Measurements from ENCODE around the gene ZNF398. TPM values are rescaled to one million over a fixed set of nuclear protein-coding genes. Genes with fewer than 3 reads are reported as not detected.

Gene ZNF398
- total RNA-seq, 1 experiment from 2014 or later: 62.1 TPM

DNA sequence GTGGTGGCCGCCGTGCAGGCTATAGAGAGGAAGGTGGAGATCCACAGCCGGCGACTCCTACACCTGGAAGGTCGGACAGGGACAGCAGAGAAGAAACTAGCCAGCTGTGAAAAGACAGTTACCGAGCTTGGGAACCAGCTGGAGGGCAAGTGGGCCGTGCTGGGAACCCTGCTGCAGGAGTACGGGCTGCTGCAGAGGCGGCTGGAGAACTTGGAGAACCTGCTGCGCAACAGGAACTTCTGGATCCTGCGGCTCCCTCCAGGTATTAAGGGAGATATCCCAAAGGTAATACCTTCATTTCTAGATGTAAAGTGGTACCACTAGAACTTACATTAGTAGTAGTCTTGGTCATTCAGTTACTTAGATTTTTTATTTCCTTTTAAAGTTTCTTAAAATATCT lies 6.8 kb downstream of the ZNF398 start:
- Mint-ChIP-seq H3K36me3 (ENCODE audit: insufficient read depth in 1 of 3, low read depth in 3 of 3) (peaks cover 54 to 81% (median 54%) of the 10 kb centered on the region in 3 experiments), H3K27ac (peak overlapping the region in 1 of 3 experiments; percentile 12; a peak in 1 of 7 replicates), H3K9me3 (no peaks in the 10 kb centered on the region), H3K27me3 (ENCODE audit: low read depth) (no peaks in the 10 kb centered on the region), H3K4me3 (no peak overlapping the region), H3K4me1 (peaks cover 9 to 14% of the 10 kb centered on the region in 2 experiments)
- H3K27ac ChIP-seq (ENCODE audit: insufficient read length, low read depth, low read length): no peak overlapping the region
- no CpG with 5 or more reads among the region's 11 CpGs for WGBS (ENCODE audit: extremely low coverage, insufficient read length, low lambda C conversion rate)
- H2AFZ ChIP-seq (ENCODE audit: low read length): no peak overlapping the region
- H4K91ac ChIP-seq (ENCODE audit: insufficient read length, low read depth, low read length): no peak overlapping the region
- H2AK5ac ChIP-seq (ENCODE audit: insufficient read length, low read length): no peak overlapping the region
- no peak overlapping the region for H3T11ph ChIP-seq (ENCODE audit: low read length)
- H3K23me2 ChIP-seq (ENCODE audit: insufficient read length, low read depth, low read length, poor library complexity, severe bottlenecking): no peaks in the 10 kb centered on the region
- no peak for DNase-seq
- no peak overlapping the region for H4K8ac ChIP-seq (replicated peaks; ENCODE audit: insufficient read length, low read depth, low read length)
- no peaks in the 10 kb centered on the region; the same call in 1 of the 2 replicates for H3K4me1 ChIP-seq (ENCODE audit: insufficient read depth, low read length)
- H3K18ac ChIP-seq (ENCODE audit: insufficient read length, low read depth, low read length): no peak overlapping the region
- no peak overlapping the region for H4K5ac ChIP-seq (ENCODE audit: insufficient read length, low read depth, low read length)
- H3K27me3 ChIP-seq (ENCODE audit: insufficient read depth, low read length): no peaks in the 10 kb centered on the region
- no peak overlapping the region for H2BK15ac ChIP-seq (ENCODE audit: low read depth, low read length)
- H2BK20ac ChIP-seq (ENCODE audit: low read depth, low read length, poor library complexity, severe bottlenecking): no peak overlapping the region
- H3K9me3 ChIP-seq (ENCODE audit: control insufficient read depth, low read depth, low read length): no peaks in the 10 kb centered on the region
- H3K79me1 ChIP-seq (ENCODE audit: insufficient read depth, low read depth, low read length, poor library complexity, severe bottlenecking): peaks cover 6% of the 10 kb centered on the region
- H4K20me1 ChIP-seq (ENCODE audit: control insufficient read depth, insufficient read depth, insufficient read length): no peaks in the 10 kb centered on the region
- H2BK12ac ChIP-seq (ENCODE audit: insufficient read length, low read depth, low read length): no peak overlapping the region
- H3K23ac ChIP-seq (ENCODE audit: insufficient read length, low read depth, low read length): no peak overlapping the region
- no peak for TF ChIP-seq CTCF (conservative IDR thresholded peaks at IDR 0.05)
- no peak overlapping the region for H3K4ac ChIP-seq (ENCODE audit: low read depth, low read length)
- H3K4me2 ChIP-seq (ENCODE audit: insufficient read depth, insufficient read length, low read length): no peak overlapping the region
- no peak overlapping the region for H3K56ac ChIP-seq (ENCODE audit: insufficient read length, low read depth, low read length)
- no peak overlapping the region for H2BK120ac ChIP-seq (ENCODE audit: low read depth, low read length, poor library complexity, severe bottlenecking)
- H2BK5ac ChIP-seq (ENCODE audit: insufficient read length, low read length): no peak overlapping the region
- H3K79me2 ChIP-seq (ENCODE audit: insufficient read depth, low read length): peaks cover 55% of the 10 kb centered on the region
- H3K9ac ChIP-seq (ENCODE audit: extremely low read depth, insufficient read length, low read length): no peak overlapping the region
- H3K14ac ChIP-seq (ENCODE audit: insufficient read depth, low read length): no peak overlapping the region

All from H9 (cell line).